Upper lobe of left lung (tissue), 6 donors: ENCODE data around the gene ZBTB14. TPM values are rescaled to one million over a fixed set of nuclear protein-coding genes. Genes with fewer than 3 reads are reported as not detected.

Source experiments
- ATAC-seq, 2 donors: fragments of 200-7000 bp; cut with Tn5 transposase; one replicate each; pipeline ENCODE4 v1.9.1; 2022; ENCODE audit warnings: mild to moderate bottlenecking in 2 of 2, moderate library complexity in 2 of 2; ENCODE audit not compliant: low FRiP score in 2 of 2
- DNase-seq, 2 donors: peaks; one replicate each; pipeline ENCODE4 v3.0.0-alpha.2; 2019 to 2020
- H3K27ac ChIP-seq, 4 donors: fragments of 200-600 bp; sonication (generic); one replicate each; pipeline ENCODE4 v1.5.1; 2016 to 2019
- H3K27me3 ChIP-seq, 4 donors: fragments of 200-600 bp; sonication (generic); one replicate each; pipeline ENCODE4 v1.5.1; 2017 to 2019
- H3K36me3 ChIP-seq, 4 donors: fragments of 200-600 bp; sonication (generic); one replicate each; pipeline ENCODE4 v1.5.1; 2016 to 2019
- H3K4me1 ChIP-seq, 4 donors: fragments of 200-600 bp; sonication (generic); one replicate each; pipeline ENCODE4 v1.5.1; 2018 to 2019
- H3K4me3 ChIP-seq, 4 donors: fragments of 200-600 bp; sonication (generic); one replicate each; pipeline ENCODE4 v1.5.1; 2017 to 2019; ENCODE audit warnings: mild to moderate bottlenecking in 2 of 4, moderate library complexity in 1 of 4
- H3K9me3 ChIP-seq, 4 donors: fragments of 200-600 bp; sonication (generic); one replicate each; pipeline ENCODE4 v1.5.1; 2018 to 2019
- EP300 ChIP-seq, 4 donors: sonication (generic); formaldehyde crosslinking; IDR thresholded peaks; one replicate each; pipeline ENCODE4 v1.5.1; 2017; ENCODE audit warnings: antibody characterized with exemption in 4 of 4, control low read depth in 2 of 4
- POLR2A ChIP-seq, 4 donors: fragments of 450-650 bp; IDR thresholded peaks; one replicate each; pipeline ENCODE4 v1.5.1; 2016 to 2017; ENCODE audit warnings: antibody characterized with exemption in 4 of 4, mild to moderate bottlenecking in 2 of 4
- POLR2AphosphoS5 ChIP-seq, 2 donors: sonication (generic); formaldehyde crosslinking; IDR thresholded peaks; one replicate each; pipeline ENCODE4 v1.5.1; 2017; ENCODE audit warnings: antibody characterized with exemption in 2 of 2
- WGBS, 2 donors: methylation state at CpG; one replicate each; pipeline ENCODE4 v1.1.5; 2017 to 2018; 5-methylcytosine and 5-hydroxymethylcytosine counted together
- total RNA-seq, 6 donors: library from RNA; depleted of rRNA in 4 of 6; stranded (reverse); fragments of >200 nt in 4 of 6; gene quantifications; one replicate each; pipeline versions ENCODE4 v1.1.0 to v1.2.1, GENCODE V29; 2016 to 2021
- TF ChIP-seq, protein P1 (sequence below), 6 experiments: fragments of 450-650 bp in 4 of 6; fragments of 200-600 bp in 2 of 6; sonication (generic) in 2 of 6; IDR thresholded peaks; one replicate each; pipeline ENCODE4 v1.5.1; 2016 to 2019; ENCODE audit warnings: antibody characterized with exemption in 6 of 6
- donor health status: DM: no; HTN: no; CAD: no; lungs with moderate emphysema.
- donor health status: DM: no; HTN: yes; CAD: no; lungs with severe emphysema.

Gene ZBTB14
- total RNA-seq, 6 donors from 2014 or later = 6.3 to 16.5 (median 10.5) TPM

GRCh38 chr18:5286525-5286924 is 9.0 kb downstream of the ZBTB14 start:
- Histone ChIP-seq H3K4me3 (no peak overlapping the region), H3K9me3 (no peaks in the 10 kb centered on the region), H3K27ac (no peak overlapping the region), H3K36me3 (peaks cover 5 to 18% (median 10%) of the 10 kb centered on the region in 4 donors), H3K27me3 (no peaks in the 10 kb centered on the region), H3K4me1 (peaks cover 0 to 3% (median 0%) of the 10 kb centered on the region in 4 donors)
- TF ChIP-seq, protein P1, sequence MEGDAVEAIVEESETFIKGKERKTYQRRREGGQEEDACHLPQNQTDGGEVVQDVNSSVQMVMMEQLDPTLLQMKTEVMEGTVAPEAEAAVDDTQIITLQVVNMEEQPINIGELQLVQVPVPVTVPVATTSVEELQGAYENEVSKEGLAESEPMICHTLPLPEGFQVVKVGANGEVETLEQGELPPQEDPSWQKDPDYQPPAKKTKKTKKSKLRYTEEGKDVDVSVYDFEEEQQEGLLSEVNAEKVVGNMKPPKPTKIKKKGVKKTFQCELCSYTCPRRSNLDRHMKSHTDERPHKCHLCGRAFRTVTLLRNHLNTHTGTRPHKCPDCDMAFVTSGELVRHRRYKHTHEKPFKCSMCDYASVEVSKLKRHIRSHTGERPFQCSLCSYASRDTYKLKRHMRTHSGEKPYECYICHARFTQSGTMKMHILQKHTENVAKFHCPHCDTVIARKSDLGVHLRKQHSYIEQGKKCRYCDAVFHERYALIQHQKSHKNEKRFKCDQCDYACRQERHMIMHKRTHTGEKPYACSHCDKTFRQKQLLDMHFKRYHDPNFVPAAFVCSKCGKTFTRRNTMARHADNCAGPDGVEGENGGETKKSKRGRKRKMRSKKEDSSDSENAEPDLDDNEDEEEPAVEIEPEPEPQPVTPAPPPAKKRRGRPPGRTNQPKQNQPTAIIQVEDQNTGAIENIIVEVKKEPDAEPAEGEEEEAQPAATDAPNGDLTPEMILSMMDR (IDR thresholded peaks at IDR 0.05) = no peak
- TF ChIP-seq POLR2A (IDR thresholded peaks at IDR 0.05) = no peak
- TF ChIP-seq EP300 (IDR thresholded peaks at IDR 0.05) = no peak
- TF ChIP-seq POLR2AphosphoS5 (IDR thresholded peaks at IDR 0.05) = no peak
- no peak for DNase-seq
- ATAC-seq = no peak

DNA sequence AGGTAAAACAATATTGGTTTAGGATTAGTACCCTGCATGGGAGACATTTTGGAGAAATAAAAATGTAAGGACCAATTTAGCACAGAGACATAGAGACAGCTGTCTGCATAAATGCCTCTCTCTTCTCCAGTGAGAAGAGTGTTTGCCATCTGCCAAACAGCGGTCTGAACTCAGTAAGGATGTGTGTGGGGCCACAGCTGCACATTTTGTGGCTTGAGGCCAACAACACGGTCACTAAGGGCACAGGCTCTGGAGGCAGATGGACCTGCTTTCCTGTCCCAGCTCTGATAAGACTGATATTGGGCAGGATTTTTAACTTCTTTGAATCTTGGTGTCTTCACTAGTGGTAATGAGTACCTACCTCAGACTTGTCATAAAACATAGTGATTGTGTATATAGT is 10.2 kb downstream of the ZBTB14 start:
- Histone ChIP-seq H3K9me3 (no peaks in the 10 kb centered on the region), H3K36me3 (peaks cover 0 to 6% (median under 1%) of the 10 kb centered on the region in 4 donors), H3K27me3 (no peaks in the 10 kb centered on the region), H3K27ac (no peak overlapping the region), H3K4me1 (peaks cover 0 to 3% (median 0%) of the 10 kb centered on the region in 4 donors), H3K4me3 (no peak overlapping the region)
- ATAC-seq (no peak), DNase-seq (no peak)
- no peak for TF ChIP-seq POLR2A (IDR thresholded peaks at IDR 0.05)
- TF ChIP-seq POLR2AphosphoS5 (IDR thresholded peaks at IDR 0.05) = no peak
- no peak for TF ChIP-seq EP300 (IDR thresholded peaks at IDR 0.05)
- TF ChIP-seq, protein P1 (IDR thresholded peaks at IDR 0.05) = no peak
- WGBS, 2 donors = 58 to 76% methylated on average over 2 of the region's 2 CpGs

DNA sequence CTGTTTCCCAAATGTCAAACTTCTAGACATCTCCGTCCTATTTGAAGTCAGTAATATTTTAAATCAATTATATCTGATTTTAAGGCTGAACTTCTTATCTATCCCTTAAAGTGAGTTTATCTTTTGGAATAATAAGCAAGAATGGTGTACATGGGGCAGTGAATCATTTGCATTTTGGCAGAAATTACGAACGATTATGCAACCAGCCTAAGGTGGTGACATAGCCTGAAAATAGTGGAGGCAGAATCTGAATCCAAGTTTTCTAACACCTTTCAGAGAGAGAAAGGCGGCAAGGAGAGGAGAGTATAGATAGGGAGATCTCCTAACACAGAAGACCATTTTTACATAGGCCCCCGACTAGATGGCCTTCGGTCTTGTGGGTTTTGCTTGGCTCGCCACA is 10.7 kb downstream of the ZBTB14 start:
- Histone ChIP-seq H3K27me3 (no peaks in the 10 kb centered on the region), H3K9me3 (no peaks in the 10 kb centered on the region), H3K4me3 (no peak overlapping the region), H3K36me3 (peaks cover 0 to 1% (median 0%) of the 10 kb centered on the region in 4 donors), H3K4me1 (peaks cover 0 to 3% (median 0%) of the 10 kb centered on the region in 4 donors), H3K27ac (no peak overlapping the region)
- TF ChIP-seq, protein P1 (IDR thresholded peaks at IDR 0.05) = no peak
- TF ChIP-seq POLR2AphosphoS5 (IDR thresholded peaks at IDR 0.05) (no peak), POLR2A (IDR thresholded peaks at IDR 0.05) (no peak), EP300 (IDR thresholded peaks at IDR 0.05) (no peak)
- 79 to 84% methylated on average over 7 of the region's 7 CpGs for WGBS, 2 donors
- DNase-seq = no peak
- no peak for ATAC-seq

DNA sequence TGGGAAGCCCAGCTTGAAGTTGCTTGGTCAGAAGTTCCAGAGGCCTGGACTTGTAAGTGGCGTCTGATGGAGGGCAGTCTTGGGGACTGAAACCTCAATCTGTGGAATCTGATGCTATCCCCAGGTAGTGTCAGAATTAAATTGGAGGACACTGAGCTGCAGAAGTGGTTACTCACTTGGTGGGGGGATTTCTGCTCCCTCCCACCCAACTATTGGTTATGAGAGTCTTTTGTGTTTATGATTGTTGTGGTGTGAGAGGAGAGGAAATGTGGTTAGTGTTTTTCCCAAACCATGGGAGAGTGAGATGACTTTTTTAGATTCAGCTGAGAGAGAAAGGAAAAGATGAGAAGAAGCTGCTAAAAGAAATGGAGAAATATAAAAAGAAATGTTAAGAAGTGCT is 12.8 kb downstream of the ZBTB14 start:
- ATAC-seq (no peak), DNase-seq (no peak)
- TF ChIP-seq, protein P1 (IDR thresholded peaks at IDR 0.05) = no peak
- no peak for TF ChIP-seq EP300 (IDR thresholded peaks at IDR 0.05)
- TF ChIP-seq POLR2AphosphoS5 (IDR thresholded peaks at IDR 0.05) = no peak
- no peak for TF ChIP-seq POLR2A (IDR thresholded peaks at IDR 0.05)
- no peak overlapping the region for H3K4me3 ChIP-seq
- no peak overlapping the region for H3K27ac ChIP-seq
- WGBS, 2 donors = 73 to 82% methylated on average over 1 of the region's 1 CpG
- peaks cover 0 to 3% (median 0%) of the 10 kb centered on the region in 4 donors for H3K4me1 ChIP-seq
- H3K36me3 ChIP-seq = no peaks in the 10 kb centered on the region
- H3K9me3 ChIP-seq = no peaks in the 10 kb centered on the region
- no peaks in the 10 kb centered on the region for H3K27me3 ChIP-seq

- H3K36me3 ChIP-seq = no peaks in the 10 kb centered on the region
- no peak overlapping the region for H3K4me3 ChIP-seq
- TF ChIP-seq POLR2A (IDR thresholded peaks at IDR 0.05) (no peak), POLR2AphosphoS5 (IDR thresholded peaks at IDR 0.05) (no peak), EP300 (IDR thresholded peaks at IDR 0.05) (no peak)
- TF ChIP-seq, protein P1 (IDR thresholded peaks at IDR 0.05) = no peak
- no peak overlapping the region for H3K27ac ChIP-seq
- H3K4me1 ChIP-seq = no peaks in the 10 kb centered on the region
- no peak for ATAC-seq
- WGBS, 2 donors = 30 to 37% methylated on average over 3 of the region's 3 CpGs
- DNase-seq = no peak
- no peaks in the 10 kb centered on the region for H3K27me3 ChIP-seq
- H3K9me3 ChIP-seq = no peaks in the 10 kb centered on the region
Measured at GRCh38 chr18:5276947-5277346, 18.6 kb downstream of the ZBTB14 start.
